ENCODE data around the gene LCLAT1.

The LCLAT1 gene

GRCh38 chr2:30653847-30654246 is 206.8 kb downstream of the LCLAT1 start:
- no peaks in the 10 kb centered on the region for H4K20me1 ChIP-seq (ENCODE audit: control insufficient read depth, insufficient read depth, low read depth, low read length)
- no peaks in the 10 kb centered on the region for H3K9me3 ChIP-seq (ENCODE audit: control insufficient read depth, insufficient read depth, low read length)
- H3K36me3 ChIP-seq (ENCODE audit: control insufficient read depth, low read length), result no peaks in the 10 kb centered on the region
- TF ChIP-seq CTCF (IDR thresholded peaks at IDR 0.05; ENCODE audit: low read depth, low read length, poor library complexity, severe bottlenecking) (no peak), EZH2phosphoT487 (IDR thresholded peaks at IDR 0.05; ENCODE audit: borderline replicate concordance, low read length) (no peak)
- no peak overlapping the region for H3K27ac ChIP-seq (ENCODE audit: low read depth, low read length)
- no peaks in the 10 kb centered on the region for H3K27me3 ChIP-seq (ENCODE audit: control insufficient read depth, low read length)
- no peaks in the 10 kb centered on the region for H3F3A ChIP-seq (ENCODE audit: control insufficient read depth, insufficient read depth)
- H3K9me2 ChIP-seq (replicated peaks; ENCODE audit: control insufficient read depth, low read length), result no peaks in the 10 kb centered on the region
- no peak overlapping the region for H3K4me3 ChIP-seq (ENCODE audit: low read length)
- no peaks in the 10 kb centered on the region for H3K4me1 ChIP-seq (ENCODE audit: control insufficient read depth, low read length)
- H3K79me2 ChIP-seq (ENCODE audit: control insufficient read depth, low read length), result no peaks in the 10 kb centered on the region
- H3K4me2 ChIP-seq (ENCODE audit: low read length), result no peak overlapping the region

GRCh38 chr2:30654404-30654803 is 207.4 kb downstream of the LCLAT1 start:
- Histone ChIP-seq H3K4me1 (ENCODE audit: control insufficient read depth, low read length) (no peaks in the 10 kb centered on the region), H4K20me1 (ENCODE audit: control insufficient read depth, insufficient read depth, low read depth, low read length) (no peaks in the 10 kb centered on the region), H3K27ac (ENCODE audit: low read depth, low read length) (no peak overlapping the region), H3K9me2 (replicated peaks; ENCODE audit: control insufficient read depth, low read length) (no peaks in the 10 kb centered on the region), H3K27me3 (ENCODE audit: control insufficient read depth, low read length) (no peaks in the 10 kb centered on the region), H3K4me2 (ENCODE audit: low read length) (no peak overlapping the region), H3K79me2 (ENCODE audit: control insufficient read depth, low read length) (no peaks in the 10 kb centered on the region), H3K36me3 (ENCODE audit: control insufficient read depth, low read length) (no peaks in the 10 kb centered on the region), H3F3A (ENCODE audit: control insufficient read depth, insufficient read depth) (no peaks in the 10 kb centered on the region), H3K4me3 (ENCODE audit: low read length) (no peak overlapping the region), H3K9me3 (ENCODE audit: control insufficient read depth, insufficient read depth, low read length) (no peaks in the 10 kb centered on the region)
- no peak for TF ChIP-seq CTCF (IDR thresholded peaks at IDR 0.05; ENCODE audit: low read depth, low read length, poor library complexity, severe bottlenecking)
- no peak for TF ChIP-seq EZH2phosphoT487 (IDR thresholded peaks at IDR 0.05; ENCODE audit: borderline replicate concordance, low read length)

GRCh38 chr2:30655211-30655610 is 208.2 kb downstream of the LCLAT1 start:
- Histone ChIP-seq H3K9me3 (ENCODE audit: control insufficient read depth, insufficient read depth, low read length) (no peaks in the 10 kb centered on the region), H3K27me3 (ENCODE audit: control insufficient read depth, low read length) (no peaks in the 10 kb centered on the region; the same call in 1 of the 2 replicates), H3K79me2 (ENCODE audit: control insufficient read depth, low read length) (no peaks in the 10 kb centered on the region), H3K9me2 (replicated peaks; ENCODE audit: control insufficient read depth, low read length) (no peaks in the 10 kb centered on the region), H3K27ac (ENCODE audit: low read depth, low read length) (no peak overlapping the region), H4K20me1 (ENCODE audit: control insufficient read depth, insufficient read depth, low read depth, low read length) (no peaks in the 10 kb centered on the region), H3K4me1 (ENCODE audit: control insufficient read depth, low read length) (no peaks in the 10 kb centered on the region), H3F3A (ENCODE audit: control insufficient read depth, insufficient read depth) (no peaks in the 10 kb centered on the region), H3K36me3 (ENCODE audit: control insufficient read depth, low read length) (no peaks in the 10 kb centered on the region), H3K4me2 (ENCODE audit: low read length) (no peak overlapping the region), H3K4me3 (ENCODE audit: low read length) (no peak overlapping the region)
- TF ChIP-seq CTCF (IDR thresholded peaks at IDR 0.05; ENCODE audit: low read depth, low read length, poor library complexity, severe bottlenecking) (no peak), EZH2phosphoT487 (IDR thresholded peaks at IDR 0.05; ENCODE audit: borderline replicate concordance, low read length) (no peak)

- Histone ChIP-seq H3K9me2 (replicated peaks; ENCODE audit: control insufficient read depth, low read length) (no peaks in the 10 kb centered on the region), H3K79me2 (ENCODE audit: control insufficient read depth, low read length) (no peaks in the 10 kb centered on the region), H3K27me3 (ENCODE audit: control insufficient read depth, low read length) (no peaks in the 10 kb centered on the region; the same call in 1 of the 2 replicates), H4K20me1 (ENCODE audit: control insufficient read depth, insufficient read depth, low read depth, low read length) (no peaks in the 10 kb centered on the region), H3K4me3 (ENCODE audit: low read length) (no peak overlapping the region), H3K4me1 (ENCODE audit: control insufficient read depth, low read length) (no peaks in the 10 kb centered on the region), H3F3A (ENCODE audit: control insufficient read depth, insufficient read depth) (no peaks in the 10 kb centered on the region), H3K4me2 (ENCODE audit: low read length) (no peak overlapping the region), H3K36me3 (ENCODE audit: control insufficient read depth, low read length) (no peaks in the 10 kb centered on the region), H3K9me3 (ENCODE audit: control insufficient read depth, insufficient read depth, low read length) (no peaks in the 10 kb centered on the region), H3K27ac (ENCODE audit: low read depth, low read length) (no peak overlapping the region)
- TF ChIP-seq CTCF (IDR thresholded peaks at IDR 0.05; ENCODE audit: low read depth, low read length, poor library complexity, severe bottlenecking) (no peak), EZH2phosphoT487 (IDR thresholded peaks at IDR 0.05; ENCODE audit: borderline replicate concordance, low read length) (no peak)
Observed at GRCh38 chr2:30655660-30656059, 208.6 kb downstream of the LCLAT1 start.

Data from DOHH2 (cell line).